Nephron (organoid): ENCODE results near the gene ARHGAP11B.
"Not testable (repeated sequence)": the region's sequence is repeated elsewhere in the genome, so short reads cannot be mapped to it uniquely, and the experiment has no call there.

Source experiments
- H3K27ac Mint-ChIP-seq, 3 experiments: 2 replicates each; pipeline ENCODE4 v1.8.0; 2020; ENCODE audit warnings: mixed read lengths in 3 of 3, mild to moderate bottlenecking in 2 of 3, moderate library complexity in 1 of 3
- H3K27me3 Mint-ChIP-seq: 2 replicates; pipeline ENCODE4 v1.8.0; 2021; ENCODE audit warnings: low read depth, mild to moderate bottlenecking, moderate library complexity, mixed read lengths
- H3K36me3 Mint-ChIP-seq: 2 replicates; pipeline ENCODE4 v1.8.0; 2020; ENCODE audit warnings: low read depth, mixed read lengths
- H3K4me1 Mint-ChIP-seq: 2 replicates; pipeline ENCODE4 v1.8.0; 2020; ENCODE audit warnings: mixed read lengths
- H3K4me3 Mint-ChIP-seq, 3 experiments: 2 replicates each; pipeline ENCODE4 v1.8.0; 2020; ENCODE audit warnings: mild to moderate bottlenecking in 3 of 3, mixed read lengths in 3 of 3, moderate library complexity in 2 of 3
- H3K9me3 Mint-ChIP-seq: 2 replicates; pipeline ENCODE4 v1.8.0; 2020; ENCODE audit warnings: mixed read lengths

Gene ARHGAP11B

GRCh38 chr15:30686651-30687050, 60.7 kb downstream of the ARHGAP11B start:
- H3K36me3 Mint-ChIP-seq, H3K27ac Mint-ChIP-seq, H3K4me3 Mint-ChIP-seq, H3K4me1 Mint-ChIP-seq, H3K9me3 Mint-ChIP-seq, H3K27me3 Mint-ChIP-seq: not testable (repeated sequence)
